ENCODE results near the gene SLITRK1. TPM values are rescaled to one million over a fixed set of nuclear protein-coding genes. Genes with fewer than 3 reads are reported as not detected.
A peak's percentile ranks its signal among the peaks of the same experiment; 100 is the strongest.

SLITRK1 gene
- total RNA-seq, 1 experiment from 2014 or later, result not detected

DNA sequence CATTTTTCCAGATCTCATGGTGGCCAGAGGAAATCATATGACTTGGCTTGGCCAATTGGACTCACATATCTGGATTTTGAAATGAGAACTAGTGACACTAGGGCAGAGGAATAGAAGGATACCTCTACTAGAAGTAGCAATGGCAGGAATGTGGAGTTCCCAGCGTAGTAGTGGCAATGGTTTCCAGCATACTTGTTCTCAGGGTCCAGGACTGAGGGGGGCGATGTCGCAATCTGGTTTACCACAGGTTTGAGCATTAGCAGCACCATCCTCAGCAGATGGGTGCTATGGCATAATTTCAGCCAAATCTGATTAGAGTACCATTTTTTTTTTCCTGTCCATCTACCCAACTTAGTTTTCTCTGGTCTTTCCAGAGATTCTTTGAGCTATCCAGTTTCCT is 8.1 kb upstream of the SLITRK1 start:
- TF ChIP-seq, protein P1, sequence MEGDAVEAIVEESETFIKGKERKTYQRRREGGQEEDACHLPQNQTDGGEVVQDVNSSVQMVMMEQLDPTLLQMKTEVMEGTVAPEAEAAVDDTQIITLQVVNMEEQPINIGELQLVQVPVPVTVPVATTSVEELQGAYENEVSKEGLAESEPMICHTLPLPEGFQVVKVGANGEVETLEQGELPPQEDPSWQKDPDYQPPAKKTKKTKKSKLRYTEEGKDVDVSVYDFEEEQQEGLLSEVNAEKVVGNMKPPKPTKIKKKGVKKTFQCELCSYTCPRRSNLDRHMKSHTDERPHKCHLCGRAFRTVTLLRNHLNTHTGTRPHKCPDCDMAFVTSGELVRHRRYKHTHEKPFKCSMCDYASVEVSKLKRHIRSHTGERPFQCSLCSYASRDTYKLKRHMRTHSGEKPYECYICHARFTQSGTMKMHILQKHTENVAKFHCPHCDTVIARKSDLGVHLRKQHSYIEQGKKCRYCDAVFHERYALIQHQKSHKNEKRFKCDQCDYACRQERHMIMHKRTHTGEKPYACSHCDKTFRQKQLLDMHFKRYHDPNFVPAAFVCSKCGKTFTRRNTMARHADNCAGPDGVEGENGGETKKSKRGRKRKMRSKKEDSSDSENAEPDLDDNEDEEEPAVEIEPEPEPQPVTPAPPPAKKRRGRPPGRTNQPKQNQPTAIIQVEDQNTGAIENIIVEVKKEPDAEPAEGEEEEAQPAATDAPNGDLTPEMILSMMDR (IDR thresholded peaks at IDR 0.05; ENCODE audit: unreplicated experiment), result no peak
- no peaks in the 10 kb centered on the region for H3K27me3 Mint-ChIP-seq (ENCODE audit: insufficient read depth, unreplicated experiment)
- BruUV-seq (replicated peaks), result no TSS peak
- no peaks in the 10 kb centered on the region for H3K9me3 Mint-ChIP-seq (ENCODE audit: unreplicated experiment)
- CTCF ChIA-PET, result no interaction called here
- intact Hi-C loops (cut with micrococcal nuclease), result no loop called here
- POLR2A ChIA-PET, result no interaction called here
- H3K4me1 Mint-ChIP-seq (ENCODE audit: insufficient read depth, unreplicated experiment), result no peaks in the 10 kb centered on the region
- H3K4me3 Mint-ChIP-seq (ENCODE audit: unreplicated experiment), result no peak overlapping the region
- no peak for DNase-seq (ENCODE audit: unreplicated experiment)
- H3K27ac Mint-ChIP-seq (ENCODE audit: low read depth, unreplicated experiment), result no peak overlapping the region
- no peaks in the 10 kb centered on the region for H3K36me3 Mint-ChIP-seq (ENCODE audit: insufficient read depth, unreplicated experiment)

DNA sequence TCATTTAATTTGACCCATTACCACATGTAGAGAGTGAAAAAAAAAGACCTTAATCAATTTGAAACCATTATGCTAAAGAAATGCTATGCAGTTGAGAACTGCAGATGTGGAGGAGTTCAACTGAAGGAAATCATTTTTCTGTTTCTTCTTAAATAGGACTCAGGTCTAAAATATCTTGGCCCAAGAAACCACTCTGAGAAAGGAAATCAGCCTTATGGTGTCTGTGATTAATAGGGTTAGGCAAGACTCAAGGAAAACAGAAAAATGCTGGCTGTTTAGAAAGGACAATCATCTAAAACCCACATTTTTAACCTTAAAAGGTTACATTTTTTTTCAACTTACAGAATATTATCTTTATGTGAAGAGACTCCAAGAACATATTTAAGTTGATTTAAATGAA is 1.9 kb upstream of the SLITRK1 start:
- peaks cover 5% of the 10 kb centered on the region for H3K9me3 Mint-ChIP-seq (ENCODE audit: unreplicated experiment)
- DNase-seq (ENCODE audit: unreplicated experiment), result no peak
- no peaks in the 10 kb centered on the region for H3K27me3 Mint-ChIP-seq (ENCODE audit: insufficient read depth, unreplicated experiment)
- H3K4me3 Mint-ChIP-seq (ENCODE audit: unreplicated experiment), result no peak overlapping the region
- no TSS peak for BruUV-seq (replicated peaks)
- intact Hi-C loops (cut with micrococcal nuclease), result no loop called here
- H3K4me1 Mint-ChIP-seq (ENCODE audit: insufficient read depth, unreplicated experiment), result no peaks in the 10 kb centered on the region
- H3K27ac Mint-ChIP-seq (ENCODE audit: low read depth, unreplicated experiment), result no peak overlapping the region
- TF ChIP-seq, protein P1 (IDR thresholded peaks at IDR 0.05; ENCODE audit: unreplicated experiment), result no peak
- ChIA-PET CTCF (interaction anchor here (0.5 kb wide), 1 partner anchor 249 kb away, joined by 3 read pairs; no protein-coding TSS in a partner anchor), POLR2A (no interaction called here)
- H3K36me3 Mint-ChIP-seq (ENCODE audit: insufficient read depth, unreplicated experiment), result peaks cover 3% of the 10 kb centered on the region

DNA sequence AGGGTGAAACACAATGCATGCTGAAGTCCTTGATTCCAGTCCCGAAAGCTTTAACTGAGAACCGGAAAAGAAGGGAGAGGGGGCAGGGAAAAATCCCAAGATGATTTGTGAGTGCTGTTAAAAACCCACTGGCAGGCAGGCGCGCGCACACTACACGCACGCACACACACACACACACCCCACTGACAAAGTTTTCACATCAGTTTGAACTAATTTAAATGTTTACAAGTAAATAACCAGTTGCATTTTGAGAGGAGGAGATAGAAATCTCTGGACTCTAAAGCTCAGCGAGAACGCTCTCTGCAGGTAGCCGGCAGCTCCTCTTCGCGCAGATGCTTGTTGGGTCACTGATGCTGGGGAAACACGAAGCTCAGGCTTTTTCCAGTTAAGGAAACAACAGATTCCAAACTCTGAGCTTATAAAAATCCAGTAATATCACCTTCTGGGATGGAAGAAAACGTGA is 818 bp upstream of the SLITRK1 start:
- no peak for DNase-seq (ENCODE audit: unreplicated experiment)
- Mint-ChIP-seq H3K4me3 (ENCODE audit: unreplicated experiment) (no peak overlapping the region), H3K9me3 (ENCODE audit: unreplicated experiment) (peaks cover 6% of the 10 kb centered on the region), H3K27ac (ENCODE audit: low read depth, unreplicated experiment) (no peak overlapping the region), H3K27me3 (ENCODE audit: insufficient read depth, unreplicated experiment) (no peaks in the 10 kb centered on the region), H3K36me3 (ENCODE audit: insufficient read depth, unreplicated experiment) (peaks cover 5% of the 10 kb centered on the region), H3K4me1 (ENCODE audit: insufficient read depth, unreplicated experiment) (no peaks in the 10 kb centered on the region)
- intact Hi-C loops (cut with micrococcal nuclease), result no loop called here
- BruUV-seq (replicated peaks), result no TSS peak
- CTCF ChIA-PET, result no interaction called here
- TF ChIP-seq, protein P1 (IDR thresholded peaks at IDR 0.05; ENCODE audit: unreplicated experiment), result no peak
- POLR2A ChIA-PET, result no interaction called here

DNA sequence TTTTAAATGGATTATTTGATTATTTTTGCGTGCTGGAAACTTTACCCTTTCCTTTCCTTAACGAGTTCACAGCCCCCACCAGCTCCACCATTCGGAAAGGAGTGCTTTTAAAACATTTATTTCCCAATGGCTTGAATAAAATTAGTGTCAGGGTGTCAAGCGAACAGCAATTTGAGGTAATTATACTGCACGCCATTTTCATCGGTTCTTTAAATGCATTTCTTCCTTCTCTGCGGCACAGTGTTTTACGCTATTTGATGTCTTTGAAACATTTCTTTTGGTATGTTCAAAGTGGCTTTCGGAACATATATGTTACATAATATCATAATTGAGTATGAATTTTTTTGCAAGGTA is 309 bp upstream of the SLITRK1 start:
- H3K4me1 Mint-ChIP-seq (ENCODE audit: insufficient read depth, unreplicated experiment), result no peaks in the 10 kb centered on the region
- CTCF ChIA-PET, result no interaction called here
- H3K4me3 Mint-ChIP-seq (ENCODE audit: unreplicated experiment), result peak overlapping the region; percentile 65

More for the DNA sequence above, 309 bp upstream of the SLITRK1 start:
- intact Hi-C loops (cut with micrococcal nuclease), result no loop called here
- H3K27ac Mint-ChIP-seq (ENCODE audit: low read depth, unreplicated experiment), result no peak overlapping the region
- DNase-seq (ENCODE audit: unreplicated experiment), result no peak
- BruUV-seq (replicated peaks), result no TSS peak
- H3K9me3 Mint-ChIP-seq (ENCODE audit: unreplicated experiment), result peaks cover 6% of the 10 kb centered on the region
- TF ChIP-seq, protein P1 (IDR thresholded peaks at IDR 0.05; ENCODE audit: unreplicated experiment), result no peak
- no peaks in the 10 kb centered on the region for H3K27me3 Mint-ChIP-seq (ENCODE audit: insufficient read depth, unreplicated experiment)
- peaks cover 5% of the 10 kb centered on the region for H3K36me3 Mint-ChIP-seq (ENCODE audit: insufficient read depth, unreplicated experiment)
- POLR2A ChIA-PET, result interaction anchor here (0.6 kb wide), 1 partner anchor 10 kb away, joined by 3 read pairs; no protein-coding TSS in a partner anchor

Data from MCF 10A (cell line).